GM23248 (cell line): ENCODE data around the gene PCDHA2.

Experiments
- EZH2 ChIP-seq: fragments of 200-600 bp; sonication (generic); IDR thresholded peaks from 2 replicates; pipeline ENCODE4 v1.6.1; 2018; ENCODE audit warnings: antibody characterized with exemption, mild to moderate bottlenecking; ENCODE audit not compliant: insufficient read depth, poor library complexity, severe bottlenecking
- EZH2phosphoT487 ChIP-seq: fragments of 200-600 bp; sonication (generic); IDR thresholded peaks from 2 replicates; pipeline ENCODE4 v1.6.1; 2018; ENCODE audit warnings: antibody characterized with exemption, moderate library complexity, mild to moderate bottlenecking, low read depth; ENCODE audit not compliant: insufficient read depth

- TF ChIP-seq EZH2phosphoT487 (no peak), EZH2 (no peak)
These were observed 30.3 kb upstream of the PCDHA2 start for GRCh38 chr5:140764177-140764973.
